GM21447 (cell line): ENCODE results near the gene ZNF688.

Source experiments
- ATAC-seq: cut with Tn5 transposase; IDR thresholded peaks from one replicate; pipeline ENCODE4 v1.9.1; 2021; ENCODE audit not compliant: unreplicated experiment

Gene ZNF688

GRCh38 chr16:30585400-30586191 lies 14.1 kb upstream of the ZNF688 start, which contains the start of gene ZNF785:
ZNF785 (minus strand) TSS chr16:30585697; CDS start chr16:30585611, 86 bp downstream.
- peak; percentile 86 for ATAC-seq

DNA sequence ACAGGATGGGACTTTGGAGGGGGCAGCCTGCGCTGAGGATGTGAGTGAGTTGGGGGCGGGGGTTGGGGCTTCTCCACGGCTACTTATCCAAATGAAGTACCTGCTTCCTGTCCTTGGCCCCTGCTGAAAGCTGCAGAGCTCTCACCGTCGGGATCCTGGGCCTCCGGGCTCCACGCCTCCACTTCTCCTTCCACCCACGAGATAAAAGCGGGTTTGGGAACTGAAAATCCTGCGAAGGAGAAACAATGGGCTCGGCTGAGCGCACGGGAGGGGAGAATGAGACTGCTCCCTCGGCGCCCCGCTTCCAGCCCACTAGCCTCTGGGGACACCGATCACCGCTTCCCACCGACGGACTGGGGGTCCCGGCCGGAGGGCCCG lies 13.5 kb upstream of the ZNF688 start:
- peak; percentile 21 for ATAC-seq

DNA sequence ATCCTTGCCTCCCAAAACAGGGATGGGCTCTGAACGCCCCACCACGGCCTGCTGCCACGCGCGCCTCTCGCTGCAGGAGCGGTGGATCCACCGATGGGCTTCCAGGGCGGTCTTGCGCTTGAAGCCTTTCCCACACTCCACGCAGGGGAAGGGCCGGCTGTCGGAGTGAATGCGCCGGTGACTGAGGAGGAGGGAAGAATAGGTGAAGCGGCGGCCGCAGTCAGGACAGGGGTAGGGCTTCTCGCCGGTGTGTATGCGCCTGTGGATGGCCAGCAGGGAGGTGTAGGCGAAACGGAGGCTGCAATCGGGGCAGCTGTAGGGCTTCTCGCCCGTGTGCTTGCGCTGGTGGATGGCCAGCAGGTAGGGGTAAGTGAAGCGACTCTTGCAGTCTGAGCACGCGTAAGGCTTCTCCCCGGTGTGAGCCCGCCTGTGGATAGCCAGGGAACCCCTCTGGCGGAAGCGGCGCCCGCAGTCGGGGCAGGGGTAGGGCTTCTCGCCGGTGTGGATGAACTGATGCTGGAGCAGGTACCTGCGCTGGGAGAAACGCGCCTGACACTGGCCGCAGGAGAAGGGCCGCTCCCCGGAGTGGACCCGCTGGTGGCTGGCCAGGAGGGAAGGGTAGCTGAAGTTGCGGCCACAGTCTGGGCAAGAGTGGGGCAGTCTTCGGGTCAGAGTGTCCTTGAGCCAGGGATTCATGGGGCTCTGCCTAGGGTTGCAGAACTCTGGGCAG lies 11.3 kb upstream of the ZNF688 start:
- no peak for ATAC-seq

- ATAC-seq: no peak
Measured at GRCh38 chr16:30581457-30581856, 9.9 kb upstream of the ZNF688 start.

- no peak for ATAC-seq
Measured at GRCh38 chr16:30574678-30575077, 3.2 kb upstream of the ZNF688 start.

GRCh38 chr16:30570636-30571444 lies 674 bp downstream of the ZNF688 start:
- ATAC-seq: peak; percentile 2

GRCh38 chr16:30569746-30570635 lies 1.5 kb downstream of the ZNF688 start:
- no peak for ATAC-seq

DNA sequence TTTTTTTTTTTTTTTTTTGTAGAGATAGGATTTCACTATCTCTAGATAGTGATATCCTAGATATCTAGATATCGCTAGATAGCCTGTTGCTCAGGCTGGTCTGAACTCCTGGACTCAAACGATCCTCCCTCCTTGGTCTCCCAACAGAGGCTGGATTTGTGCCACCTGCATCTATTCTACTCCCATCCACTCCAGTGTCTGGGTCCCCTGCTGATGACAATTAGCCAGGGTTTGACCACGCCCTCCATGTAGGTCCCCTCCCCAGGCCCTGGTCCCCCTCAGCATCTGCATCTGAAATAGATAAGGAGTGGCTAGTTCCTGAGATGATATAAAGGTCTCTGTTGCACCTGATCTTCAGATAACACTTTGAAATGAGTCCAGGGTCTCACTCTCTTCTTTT lies 2.2 kb downstream of the ZNF688 start:
- no peak for ATAC-seq

DNA sequence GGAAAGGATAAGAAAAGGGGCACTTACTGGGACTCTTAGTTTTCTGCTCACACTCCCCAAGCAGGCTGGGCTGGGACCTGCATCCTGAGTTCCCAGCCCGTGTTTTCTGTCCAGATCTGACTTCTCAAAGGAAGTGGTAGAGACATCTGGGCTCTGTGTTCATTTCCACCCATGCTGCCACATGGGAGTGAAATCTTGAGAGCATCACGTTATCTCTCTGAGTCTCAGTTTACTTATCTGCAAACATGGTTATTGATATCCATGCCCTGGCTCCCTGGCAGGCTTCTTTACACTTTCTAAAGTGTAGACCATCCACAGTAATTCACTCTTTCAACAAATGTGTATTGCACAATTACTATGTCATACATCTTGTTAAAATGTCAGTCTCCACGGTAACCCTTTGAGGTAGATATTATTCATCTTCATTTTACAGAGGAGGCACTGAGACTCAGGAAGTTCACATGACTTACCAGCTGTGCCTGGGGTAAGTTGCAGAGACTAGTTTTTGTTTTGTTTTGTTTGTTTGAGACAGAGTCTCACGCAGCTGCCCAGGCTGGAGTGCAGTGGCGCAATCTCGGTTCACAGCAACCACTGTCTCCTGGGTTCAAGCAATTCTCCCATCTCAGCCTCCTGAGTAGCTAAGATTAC lies 3.4 kb downstream of the ZNF688 start:
- no peak for ATAC-seq

GRCh38 chr16:30567160-30567990 lies 4.1 kb downstream of the ZNF688 start:
- no peak for ATAC-seq

- no peak for ATAC-seq
Measured at GRCh38 chr16:30566531-30566930, 5.0 kb downstream of the ZNF688 start.

GRCh38 chr16:30565984-30566383 lies 5.5 kb downstream of the ZNF688 start:
- ATAC-seq: no peak

GRCh38 chr16:30565526-30565925 lies 6.0 kb downstream of the ZNF688 start:
- no peak for ATAC-seq

GRCh38 chr16:30562021-30562420 lies 9.5 kb downstream of the ZNF688 start:
- no peak for ATAC-seq

DNA sequence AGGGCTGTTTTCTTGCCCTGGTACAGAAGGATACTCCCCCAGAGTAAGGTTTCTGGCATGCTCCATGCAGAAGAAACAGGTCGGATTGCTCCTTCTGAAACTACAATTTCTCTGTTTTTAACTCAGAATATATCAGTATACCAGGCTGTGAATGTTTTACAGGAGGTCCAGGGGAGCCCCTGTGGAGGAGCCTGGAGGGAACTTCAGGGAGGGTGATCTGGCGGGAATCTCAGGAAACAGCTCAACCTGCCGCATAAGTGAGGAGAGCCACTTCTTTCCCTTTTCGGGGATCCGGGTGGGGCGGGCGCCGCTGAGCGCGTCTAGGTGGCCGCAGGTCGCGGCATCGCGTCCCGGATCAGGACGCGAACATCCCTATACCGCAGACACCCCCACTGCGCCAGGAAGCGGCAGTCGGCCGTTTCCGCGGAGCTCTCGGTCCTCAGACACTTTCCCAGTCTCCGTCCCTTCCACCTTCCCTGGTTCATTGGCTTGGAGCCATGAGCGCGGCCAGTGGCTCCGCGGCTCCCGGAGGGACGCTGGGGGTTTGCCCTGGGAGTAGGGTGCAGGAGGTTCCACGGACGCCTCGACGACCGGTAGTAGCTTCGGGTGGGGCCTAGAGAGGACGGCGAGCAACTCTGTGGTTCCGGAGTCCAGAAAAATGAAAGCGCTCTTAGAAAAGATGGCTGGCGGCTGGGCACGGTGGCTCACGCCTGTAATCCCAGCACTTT lies 10.3 kb downstream of the ZNF688 start:
- no peak for ATAC-seq

DNA sequence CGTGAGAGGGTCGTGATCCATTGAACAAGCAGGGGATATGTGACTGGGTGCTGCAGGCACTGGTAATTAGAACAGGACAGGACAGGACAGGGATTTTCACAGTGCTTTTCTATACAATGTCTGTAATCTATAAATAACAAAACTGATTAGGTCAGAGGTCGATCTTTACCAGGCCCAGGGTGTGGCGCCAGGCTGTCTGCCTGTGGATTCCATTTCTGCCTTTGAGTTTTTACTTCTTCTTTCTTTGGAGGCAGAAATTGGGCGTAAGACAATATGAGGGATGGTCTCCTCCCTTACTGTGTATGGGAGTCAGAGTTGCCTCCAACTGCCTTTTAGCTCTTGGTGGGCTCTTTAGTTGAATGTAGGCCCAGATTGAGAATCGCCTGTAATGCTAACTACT lies 11.8 kb downstream of the ZNF688 start:
- ATAC-seq: no peak

DNA sequence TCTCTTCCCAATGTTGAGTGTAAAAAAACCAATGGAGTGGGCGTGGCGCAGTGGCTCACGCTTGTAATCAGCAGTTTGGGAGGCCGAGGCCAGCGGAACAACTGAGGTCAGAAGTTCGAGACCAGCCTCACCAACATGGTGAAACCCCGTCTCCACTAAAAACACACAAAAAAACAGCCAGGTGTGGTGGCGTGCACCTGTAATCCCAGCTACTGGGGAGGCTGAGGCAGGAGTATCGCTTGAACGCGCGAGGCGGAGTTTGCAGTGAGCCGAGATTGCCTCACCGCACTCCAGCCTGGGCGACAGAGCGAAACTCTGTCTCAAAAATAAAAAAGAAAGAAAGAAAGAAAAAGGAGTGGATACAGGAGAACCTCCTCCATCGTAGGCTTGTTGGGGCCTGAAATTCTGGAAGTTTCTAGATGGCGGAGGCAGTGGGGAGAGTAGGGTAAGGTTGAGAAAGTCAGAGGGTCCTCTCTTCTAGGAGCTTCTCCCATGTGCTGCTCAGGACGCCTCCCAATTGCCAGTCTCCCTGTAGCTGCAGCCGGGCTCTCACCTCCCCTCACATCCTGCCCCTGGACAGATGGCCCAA lies 12.6 kb downstream of the ZNF688 start:
- no peak for ATAC-seq
